Mesendoderm (in vitro differentiated cells): ENCODE results near the gene ASTN1.

Source experiments
- DNase-seq: peaks from one replicate; pipeline ENCODE4 v3.0.0; 2013
- H2AK5ac ChIP-seq: 2 replicates; pipeline ENCODE4 v1.6.1; 2013; ENCODE audit warnings: low read length, inconsistent platforms
- H2BK120ac ChIP-seq: 2 replicates; pipeline ENCODE4 v1.6.1; 2013; ENCODE audit warnings: low read depth, mild to moderate bottlenecking, low read length, moderate library complexity, mixed read lengths
- H2BK15ac ChIP-seq: replicated peaks from 2 replicates; pipeline ENCODE4 v1.6.1; 2013; ENCODE audit warnings: low read depth, mild to moderate bottlenecking, moderate library complexity
- H2BK5ac ChIP-seq: 2 replicates; pipeline ENCODE4 v1.6.1; 2013; ENCODE audit warnings: low read length, inconsistent platforms
- H3K18ac ChIP-seq: 2 replicates; pipeline ENCODE4 v1.6.1; 2013; ENCODE audit warnings: mild to moderate bottlenecking, low read length, mixed read lengths
- H3K23ac ChIP-seq: one replicate; pipeline ENCODE4 v1.6.1; 2013; ENCODE audit warnings: low read length
- H3K27ac ChIP-seq: 2 replicates; pipeline ENCODE4 v1.5.1; 2013; ENCODE audit warnings: low read depth, mild to moderate bottlenecking, inconsistent platforms, low read length, moderate library complexity
- H3K27me3 ChIP-seq: 2 replicates; pipeline ENCODE4 v1.6.1; 2013; ENCODE audit warnings: low read length, control low read depth, mild to moderate bottlenecking, inconsistent platforms; ENCODE audit not compliant: insufficient read depth, poor library complexity
- H3K36me3 ChIP-seq: 2 replicates; pipeline ENCODE4 v1.6.1; 2013; ENCODE audit warnings: low read length, inconsistent platforms; ENCODE audit not compliant: control insufficient read depth, insufficient read depth
- H3K4ac ChIP-seq: one replicate; pipeline ENCODE4 v1.6.1; 2013; ENCODE audit warnings: low read depth, mild to moderate bottlenecking, low read length, moderate library complexity
- H3K4me1 ChIP-seq: 2 replicates; pipeline ENCODE4 v1.6.1; 2013; ENCODE audit warnings: low read depth, low read length, inconsistent platforms; ENCODE audit not compliant: control insufficient read depth
- H3K4me2 ChIP-seq: 2 replicates; pipeline ENCODE4 v1.6.1; 2013; ENCODE audit warnings: low read length
- H3K4me3 ChIP-seq: 2 replicates; pipeline ENCODE4 v1.5.1; 2013; ENCODE audit warnings: mild to moderate bottlenecking, low read length
- H3K56ac ChIP-seq: one replicate; pipeline ENCODE4 v1.6.1; 2013; ENCODE audit warnings: low read length
- H3K79me1 ChIP-seq: 2 replicates; pipeline ENCODE4 v1.6.1; 2013; ENCODE audit warnings: low read length, inconsistent platforms
- H3K79me2 ChIP-seq: 2 replicates; pipeline ENCODE4 v1.6.1; 2013; ENCODE audit warnings: mild to moderate bottlenecking, low read length; ENCODE audit not compliant: control insufficient read depth, insufficient read depth
- H3K9ac ChIP-seq: 2 replicates; pipeline ENCODE4 v1.6.1; 2013; ENCODE audit warnings: low read length, inconsistent platforms
- H4K5ac ChIP-seq: one replicate; pipeline ENCODE4 v1.6.1; 2013; ENCODE audit warnings: low read length
- H4K8ac ChIP-seq: one replicate; pipeline ENCODE4 v1.6.1; 2013; ENCODE audit warnings: low read depth, mild to moderate bottlenecking, control low read depth, low read length, moderate library complexity
- WGBS: extraction: QIAGEN DNeasy Blood & Tissue Kit; methylation state at CpG from one replicate; pipeline ENCODE4 v1.1.7; 2013; ENCODE audit warnings: low lambda C conversion rate, missing lambda C conversion rate; ENCODE audit not compliant: insufficient coverage; ENCODE audit errors: extremely low coverage; 5-methylcytosine and 5-hydroxymethylcytosine counted together

Gene ASTN1

DNA sequence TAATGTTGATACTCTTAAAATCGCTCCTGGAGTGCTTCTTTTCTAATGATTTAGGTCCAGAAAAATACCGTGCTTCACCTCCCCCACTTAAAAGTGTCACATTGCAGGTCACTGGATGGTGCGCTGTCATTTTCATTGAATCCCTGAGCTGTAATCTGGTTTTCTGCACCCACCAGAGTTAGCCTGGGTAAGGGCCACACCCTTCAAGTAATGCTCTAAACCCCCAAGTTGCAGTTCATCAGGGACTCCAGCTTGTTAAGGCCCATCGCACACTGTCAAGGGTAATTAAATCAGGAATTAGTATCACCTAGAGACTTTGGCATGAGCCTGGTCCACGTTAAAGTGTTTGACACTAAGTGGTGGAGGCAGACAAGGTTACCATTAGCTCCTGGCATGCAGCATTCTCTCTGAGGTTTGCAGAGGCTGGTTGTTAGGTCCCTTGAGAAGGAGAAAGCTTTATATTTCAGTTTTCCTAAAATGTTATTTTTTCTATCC lies 34.0 kb downstream of the ASTN1 start:
- Histone ChIP-seq H3K4me3 (no peak overlapping the region), H3K36me3 (no peaks in the 10 kb centered on the region), H3K27me3 (no peaks in the 10 kb centered on the region), H2BK5ac (no peak overlapping the region), H4K5ac (no peak overlapping the region), H2BK120ac (no peak overlapping the region), H2AK5ac (no peak overlapping the region), H3K27ac (no peak overlapping the region), H3K79me2 (no peaks in the 10 kb centered on the region), H3K4ac (no peak overlapping the region), H3K4me1 (peaks cover 3% of the 10 kb centered on the region), H3K56ac (no peak overlapping the region), H4K8ac (no peak overlapping the region), H3K23ac (no peak overlapping the region), H2BK15ac (no peak overlapping the region), H3K4me2 (no peak overlapping the region), H3K9ac (no peak overlapping the region), H3K18ac (no peak overlapping the region), H3K79me1 (no peaks in the 10 kb centered on the region)
- no CpG with 5 or more reads among the region's 5 CpGs for WGBS
- no peak for DNase-seq

- Histone ChIP-seq H2BK120ac (no peak overlapping the region), H3K27ac (no peak overlapping the region), H3K56ac (no peak overlapping the region), H3K27me3 (no peaks in the 10 kb centered on the region), H3K36me3 (no peaks in the 10 kb centered on the region), H3K4me2 (no peak overlapping the region), H3K4ac (no peak overlapping the region), H3K9ac (no peak overlapping the region), H2BK15ac (no peak overlapping the region), H4K5ac (no peak overlapping the region), H3K4me3 (no peak overlapping the region), H4K8ac (no peak overlapping the region), H3K18ac (no peak overlapping the region), H2BK5ac (no peak overlapping the region), H3K79me2 (no peaks in the 10 kb centered on the region), H2AK5ac (no peak overlapping the region), H3K23ac (no peak overlapping the region), H3K4me1 (peaks cover 3% of the 10 kb centered on the region), H3K79me1 (no peaks in the 10 kb centered on the region)
- WGBS, result no CpG with 5 or more reads among the region's 4 CpGs
- DNase-seq, result no peak
Observed at GRCh38 chr1:177128665-177129281, 35.7 kb downstream of the ASTN1 start.

- no peaks in the 10 kb centered on the region for H3K27me3 ChIP-seq
- H3K18ac ChIP-seq, result no peak overlapping the region
- H3K27ac ChIP-seq, result no peak overlapping the region
- no peak overlapping the region for H2BK15ac ChIP-seq
- H3K79me2 ChIP-seq, result no peaks in the 10 kb centered on the region
- DNase-seq, result no peak
- H3K4me2 ChIP-seq, result no peak overlapping the region
- H3K9ac ChIP-seq, result no peak overlapping the region
- no peak overlapping the region for H3K4me3 ChIP-seq
- H4K5ac ChIP-seq, result no peak overlapping the region
- WGBS, result no CpG with 5 or more reads among the region's 3 CpGs
- no peak overlapping the region for H2AK5ac ChIP-seq
- no peaks in the 10 kb centered on the region for H3K79me1 ChIP-seq
- H3K56ac ChIP-seq, result no peak overlapping the region
- no peak overlapping the region for H2BK120ac ChIP-seq
- H3K36me3 ChIP-seq, result no peaks in the 10 kb centered on the region
- H2BK5ac ChIP-seq, result no peak overlapping the region
- no peak overlapping the region for H3K4ac ChIP-seq
- H4K8ac ChIP-seq, result no peak overlapping the region
- H3K4me1 ChIP-seq, result no peaks in the 10 kb centered on the region
- no peak overlapping the region for H3K23ac ChIP-seq
Observed at GRCh38 chr1:177126267-177126666, 38.2 kb downstream of the ASTN1 start.

GRCh38 chr1:177124577-177125278 lies 39.8 kb downstream of the ASTN1 start:
- no peak overlapping the region for H4K8ac ChIP-seq
- no peak overlapping the region for H2BK5ac ChIP-seq
- H3K23ac ChIP-seq, result no peak overlapping the region
- no peak overlapping the region for H3K18ac ChIP-seq
- no CpG with 5 or more reads among the region's 4 CpGs for whole genome bisulfite sequencing
- H3K79me1 ChIP-seq, result no peaks in the 10 kb centered on the region
- H3K27me3 ChIP-seq, result no peaks in the 10 kb centered on the region
- H4K5ac ChIP-seq, result no peak overlapping the region
- H3K79me2 ChIP-seq, result no peaks in the 10 kb centered on the region
- no peak overlapping the region for H3K27ac ChIP-seq
- H2BK15ac ChIP-seq, result no peak overlapping the region
- no peak overlapping the region for H3K56ac ChIP-seq
- H2BK120ac ChIP-seq, result no peak overlapping the region
- H3K4me1 ChIP-seq, result no peaks in the 10 kb centered on the region
- no peaks in the 10 kb centered on the region for H3K36me3 ChIP-seq
- H2AK5ac ChIP-seq, result no peak overlapping the region
- H3K9ac ChIP-seq, result no peak overlapping the region
- H3K4me2 ChIP-seq, result no peak overlapping the region
- DNase-seq, result no peak
- no peak overlapping the region for H3K4me3 ChIP-seq
- no peak overlapping the region for H3K4ac ChIP-seq

- no peaks in the 10 kb centered on the region for H3K36me3 ChIP-seq
- H2BK120ac ChIP-seq, result no peak overlapping the region
- H3K9ac ChIP-seq, result no peak overlapping the region
- no peaks in the 10 kb centered on the region for H3K79me2 ChIP-seq
- H3K4ac ChIP-seq, result no peak overlapping the region
- no peak overlapping the region for H3K27ac ChIP-seq
- H3K18ac ChIP-seq, result no peak overlapping the region
- no peak overlapping the region for H3K23ac ChIP-seq
- no peak overlapping the region for H2AK5ac ChIP-seq
- no peak overlapping the region for H3K4me3 ChIP-seq
- H3K79me1 ChIP-seq, result no peaks in the 10 kb centered on the region
- no peak for DNase-seq
- H2BK5ac ChIP-seq, result no peak overlapping the region
- no peak overlapping the region for H4K5ac ChIP-seq
- H3K4me2 ChIP-seq, result no peak overlapping the region
- H3K4me1 ChIP-seq, result no peaks in the 10 kb centered on the region
- H3K56ac ChIP-seq, result no peak overlapping the region
- no CpG with 5 or more reads among the region's 12 CpGs for WGBS
- no peaks in the 10 kb centered on the region for H3K27me3 ChIP-seq
- H2BK15ac ChIP-seq, result no peak overlapping the region
- no peak overlapping the region for H4K8ac ChIP-seq
Observed at GRCh38 chr1:177122461-177123251, 41.9 kb downstream of the ASTN1 start.
